Measurements from ENCODE around the gene HS3ST3A1.

The HS3ST3A1 gene

GRCh38 chr17:13520899-13521572 lies 80.7 kb downstream of the HS3ST3A1 start:
- H3K4me3 ChIP-seq (ENCODE audit: low read length), result no peak overlapping the region

GRCh38 chr17:13518261-13519000 lies 83.3 kb downstream of the HS3ST3A1 start:
- Histone ChIP-seq H3K4me1 (ENCODE audit: control insufficient read depth, low read depth, low read length) (no peaks in the 10 kb centered on the region), H2BK5ac (ENCODE audit: low read length) (no peak overlapping the region), H3K4me3 (ENCODE audit: low read length) (no peak overlapping the region), H3K79me2 (ENCODE audit: control insufficient read depth, insufficient read depth, low read length) (no peaks in the 10 kb centered on the region), H2AK5ac (ENCODE audit: low read length) (no peak overlapping the region), H3K56ac (ENCODE audit: low read length) (no peak overlapping the region), H2BK120ac (ENCODE audit: low read depth, low read length) (no peak overlapping the region), H3K27me3 (ENCODE audit: insufficient read depth, low read length, poor library complexity) (no peaks in the 10 kb centered on the region), H4K5ac (ENCODE audit: low read length) (no peak overlapping the region), H2BK15ac (replicated peaks; ENCODE audit: low read depth) (no peak overlapping the region), H3K9ac (ENCODE audit: low read length) (no peak overlapping the region), H3K4ac (ENCODE audit: low read depth, low read length) (no peak overlapping the region), H3K18ac (ENCODE audit: low read length) (no peak overlapping the region), H3K36me3 (ENCODE audit: control insufficient read depth, insufficient read depth, low read length) (no peaks in the 10 kb centered on the region), H4K8ac (ENCODE audit: low read depth, low read length) (no peak overlapping the region), H3K27ac (ENCODE audit: low read depth, low read length) (no peak overlapping the region), H3K4me2 (ENCODE audit: low read length) (no peak overlapping the region), H3K79me1 (ENCODE audit: low read length) (no peaks in the 10 kb centered on the region), H3K23ac (ENCODE audit: low read length) (no peak overlapping the region)
- WGBS (ENCODE audit: extremely low coverage, insufficient coverage, low lambda C conversion rate), result no CpG with 5 or more reads among the region's 2 CpGs
- DNase-seq, result no peak

More at GRCh38 chr17:13520899-13521572, 80.7 kb downstream of the HS3ST3A1 start:
- Histone ChIP-seq H3K4me1 (ENCODE audit: control insufficient read depth, low read depth, low read length) (no peaks in the 10 kb centered on the region), H3K36me3 (ENCODE audit: control insufficient read depth, insufficient read depth, low read length) (no peaks in the 10 kb centered on the region), H2AK5ac (ENCODE audit: low read length) (no peak overlapping the region), H3K56ac (ENCODE audit: low read length) (no peak overlapping the region), H3K4me2 (ENCODE audit: low read length) (no peak overlapping the region), H2BK15ac (replicated peaks; ENCODE audit: low read depth) (no peak overlapping the region), H3K9ac (ENCODE audit: low read length) (no peak overlapping the region), H3K18ac (ENCODE audit: low read length) (no peak overlapping the region), H3K4ac (ENCODE audit: low read depth, low read length) (no peak overlapping the region), H3K27me3 (ENCODE audit: insufficient read depth, low read length, poor library complexity) (no peaks in the 10 kb centered on the region), H3K27ac (ENCODE audit: low read depth, low read length) (no peak overlapping the region), H3K23ac (ENCODE audit: low read length) (no peak overlapping the region), H2BK5ac (ENCODE audit: low read length) (no peak overlapping the region), H3K79me2 (ENCODE audit: control insufficient read depth, insufficient read depth, low read length) (no peaks in the 10 kb centered on the region), H2BK120ac (ENCODE audit: low read depth, low read length) (no peak overlapping the region), H4K8ac (ENCODE audit: low read depth, low read length) (no peak overlapping the region), H3K79me1 (ENCODE audit: low read length) (no peaks in the 10 kb centered on the region), H4K5ac (ENCODE audit: low read length) (no peak overlapping the region)
- WGBS (ENCODE audit: extremely low coverage, insufficient coverage, low lambda C conversion rate), result no CpG with 5 or more reads among the region's 6 CpGs
- DNase-seq, result no peak

- Histone ChIP-seq H3K23ac (ENCODE audit: low read length) (no peak overlapping the region), H3K79me2 (ENCODE audit: control insufficient read depth, insufficient read depth, low read length) (no peaks in the 10 kb centered on the region), H3K27me3 (ENCODE audit: insufficient read depth, low read length, poor library complexity) (no peaks in the 10 kb centered on the region), H3K4me1 (ENCODE audit: control insufficient read depth, low read depth, low read length) (peaks cover 3% of the 10 kb centered on the region), H2BK120ac (ENCODE audit: low read depth, low read length) (no peak overlapping the region), H3K79me1 (ENCODE audit: low read length) (no peaks in the 10 kb centered on the region), H2BK5ac (ENCODE audit: low read length) (no peak overlapping the region), H3K36me3 (ENCODE audit: control insufficient read depth, insufficient read depth, low read length) (no peaks in the 10 kb centered on the region), H4K8ac (ENCODE audit: low read depth, low read length) (no peak overlapping the region), H3K18ac (ENCODE audit: low read length) (no peak overlapping the region), H3K4me2 (ENCODE audit: low read length) (no peak overlapping the region), H3K9ac (ENCODE audit: low read length) (no peak overlapping the region), H3K4ac (ENCODE audit: low read depth, low read length) (no peak overlapping the region), H2AK5ac (ENCODE audit: low read length) (no peak overlapping the region), H3K27ac (ENCODE audit: low read depth, low read length) (no peak overlapping the region), H2BK15ac (replicated peaks; ENCODE audit: low read depth) (no peak overlapping the region), H3K56ac (ENCODE audit: low read length) (no peak overlapping the region), H3K4me3 (ENCODE audit: low read length) (no peak overlapping the region), H4K5ac (ENCODE audit: low read length) (no peak overlapping the region)
- DNase-seq, result no peak
- WGBS (ENCODE audit: extremely low coverage, insufficient coverage, low lambda C conversion rate), result no CpG with 5 or more reads among the region's 8 CpGs
These were observed 88.7 kb downstream of the HS3ST3A1 start for GRCh38 chr17:13513039-13513405.

- Histone ChIP-seq H2AK5ac (ENCODE audit: low read length) (no peak overlapping the region), H3K27me3 (ENCODE audit: insufficient read depth, low read length, poor library complexity) (no peaks in the 10 kb centered on the region), H3K4me1 (ENCODE audit: control insufficient read depth, low read depth, low read length) (peaks cover 3% of the 10 kb centered on the region), H4K5ac (ENCODE audit: low read length) (no peak overlapping the region), H4K8ac (ENCODE audit: low read depth, low read length) (no peak overlapping the region), H2BK15ac (replicated peaks; ENCODE audit: low read depth) (no peak overlapping the region), H2BK120ac (ENCODE audit: low read depth, low read length) (no peak overlapping the region), H3K9ac (ENCODE audit: low read length) (no peak overlapping the region), H3K4ac (ENCODE audit: low read depth, low read length) (no peak overlapping the region), H3K79me2 (ENCODE audit: control insufficient read depth, insufficient read depth, low read length) (no peaks in the 10 kb centered on the region), H3K4me2 (ENCODE audit: low read length) (no peak overlapping the region), H3K36me3 (ENCODE audit: control insufficient read depth, insufficient read depth, low read length) (no peaks in the 10 kb centered on the region), H3K27ac (ENCODE audit: low read depth, low read length) (no peak overlapping the region), H3K23ac (ENCODE audit: low read length) (no peak overlapping the region), H3K79me1 (ENCODE audit: low read length) (no peaks in the 10 kb centered on the region), H3K56ac (ENCODE audit: low read length) (no peak overlapping the region), H3K18ac (ENCODE audit: low read length) (no peak overlapping the region), H2BK5ac (ENCODE audit: low read length) (no peak overlapping the region), H3K4me3 (ENCODE audit: low read length) (no peak overlapping the region)
- DNase-seq, result no peak
- WGBS (ENCODE audit: extremely low coverage, insufficient coverage, low lambda C conversion rate), result 100% methylated on average over 1 of the region's 6 CpGs
These were observed 91.7 kb downstream of the HS3ST3A1 start for GRCh38 chr17:13510062-13510461.

GRCh38 chr17:13509527-13509926 lies 92.2 kb downstream of the HS3ST3A1 start:
- no CpG with 5 or more reads among the region's 3 CpGs for WGBS (ENCODE audit: extremely low coverage, insufficient coverage, low lambda C conversion rate)
- H2BK5ac ChIP-seq (ENCODE audit: low read length), result no peak overlapping the region
- H4K8ac ChIP-seq (ENCODE audit: low read depth, low read length), result no peak overlapping the region
- no peak overlapping the region for H2BK15ac ChIP-seq (replicated peaks; ENCODE audit: low read depth)
- H3K27me3 ChIP-seq (ENCODE audit: insufficient read depth, low read length, poor library complexity), result no peaks in the 10 kb centered on the region
- H3K27ac ChIP-seq (ENCODE audit: low read depth, low read length), result no peak overlapping the region
- no peak overlapping the region for H3K18ac ChIP-seq (ENCODE audit: low read length)
- H2BK120ac ChIP-seq (ENCODE audit: low read depth, low read length), result no peak overlapping the region
- H3K4me2 ChIP-seq (ENCODE audit: low read length), result no peak overlapping the region
- no peak overlapping the region for H3K4me3 ChIP-seq (ENCODE audit: low read length)
- no peak overlapping the region for H3K23ac ChIP-seq (ENCODE audit: low read length)
- H3K4me1 ChIP-seq (ENCODE audit: control insufficient read depth, low read depth, low read length), result peaks cover 3% of the 10 kb centered on the region
- H3K56ac ChIP-seq (ENCODE audit: low read length), result no peak overlapping the region
- H3K36me3 ChIP-seq (ENCODE audit: control insufficient read depth, insufficient read depth, low read length), result no peaks in the 10 kb centered on the region
- H4K5ac ChIP-seq (ENCODE audit: low read length), result no peak overlapping the region
- no peaks in the 10 kb centered on the region for H3K79me2 ChIP-seq (ENCODE audit: control insufficient read depth, insufficient read depth, low read length)
- no peaks in the 10 kb centered on the region for H3K79me1 ChIP-seq (ENCODE audit: low read length)
- no peak for DNase-seq
- H3K4ac ChIP-seq (ENCODE audit: low read depth, low read length), result no peak overlapping the region
- H2AK5ac ChIP-seq (ENCODE audit: low read length), result no peak overlapping the region
- H3K9ac ChIP-seq (ENCODE audit: low read length), result no peak overlapping the region

Data from mesendoderm (in vitro differentiated cells).